ENCODE results near the gene NTSR1.

Gene NTSR1

DNA sequence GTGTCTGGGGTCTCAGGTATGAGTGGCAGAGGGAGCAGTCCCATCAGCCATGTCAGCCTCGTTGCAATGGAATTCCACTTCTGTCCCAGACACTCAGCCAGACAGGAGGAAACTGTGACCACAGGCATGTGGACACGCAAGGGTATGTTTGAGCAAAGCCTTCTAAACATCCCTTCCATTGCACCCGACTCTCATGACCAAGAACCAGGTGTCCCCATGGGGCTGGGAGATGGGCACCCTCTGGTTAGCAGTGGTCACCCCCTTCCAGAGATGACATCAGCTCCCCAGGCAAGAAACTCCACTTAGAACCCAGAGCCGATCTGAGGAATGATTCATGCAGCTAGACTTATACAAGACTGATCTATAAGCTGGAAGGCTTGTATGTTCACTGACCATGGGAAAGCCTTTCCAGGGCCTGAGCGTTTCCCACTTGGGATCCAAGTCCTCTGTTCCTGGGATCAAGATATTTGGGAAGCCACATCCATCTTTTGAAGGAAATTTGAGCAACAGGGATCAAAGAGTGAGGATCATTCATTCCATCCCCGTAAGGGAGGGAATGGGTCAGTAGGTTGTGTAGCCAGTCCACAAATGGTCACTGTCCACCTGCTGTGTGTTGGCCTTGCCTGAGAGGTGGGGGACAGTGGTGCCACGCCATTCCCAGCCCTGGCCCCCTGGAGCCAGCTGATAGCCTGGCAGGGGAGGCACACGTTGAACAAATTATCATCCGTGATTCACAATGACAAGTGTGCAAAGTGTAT lies 83.7 kb downstream of the NTSR1 start:
- no peak for DNase-seq

DNA sequence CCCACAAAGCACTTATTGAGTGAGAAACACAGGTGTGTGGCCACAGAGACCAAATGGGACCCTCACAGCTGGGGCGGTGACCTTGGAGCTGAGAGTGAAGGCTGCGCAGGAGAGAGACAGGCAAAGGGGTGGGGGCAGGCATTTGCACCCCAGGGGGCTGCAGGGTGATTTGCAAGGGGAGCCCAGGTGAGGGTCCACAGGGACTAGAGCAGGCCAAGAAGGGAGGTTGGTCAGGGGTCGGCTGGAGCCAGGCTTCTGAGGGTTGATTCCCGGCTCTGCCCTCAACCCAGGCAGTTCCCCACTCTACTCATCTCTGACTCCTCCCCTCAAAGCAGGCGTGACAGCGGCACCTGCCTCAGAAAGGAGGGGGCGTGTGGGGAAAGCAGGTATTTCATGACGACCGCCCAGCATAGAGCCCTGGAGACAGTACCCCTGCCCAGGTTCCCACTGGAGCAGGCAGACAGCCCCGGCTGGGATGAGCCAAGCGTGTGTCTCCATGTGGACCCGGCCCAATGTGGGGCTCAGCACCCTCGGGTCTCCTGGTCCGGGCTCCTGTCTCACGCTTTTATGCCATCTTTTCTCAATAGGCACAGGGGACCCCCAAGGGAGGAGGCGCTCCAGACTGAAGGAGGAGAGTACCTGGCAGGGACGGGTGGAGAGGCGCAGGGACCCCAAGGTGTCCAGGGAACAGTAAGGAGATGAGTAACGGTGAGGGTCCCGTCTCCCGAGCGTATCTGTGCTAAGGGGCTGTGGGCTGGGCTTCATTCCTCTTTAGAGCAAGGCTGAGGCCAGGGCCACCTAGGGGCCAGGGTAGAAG lies 84.5 kb downstream of the NTSR1 start:
- no peak for DNase-seq

- DNase-seq = no peak
These were observed 85.0 kb downstream of the NTSR1 start for GRCh38 chr20:62793757-62794006.

DNA sequence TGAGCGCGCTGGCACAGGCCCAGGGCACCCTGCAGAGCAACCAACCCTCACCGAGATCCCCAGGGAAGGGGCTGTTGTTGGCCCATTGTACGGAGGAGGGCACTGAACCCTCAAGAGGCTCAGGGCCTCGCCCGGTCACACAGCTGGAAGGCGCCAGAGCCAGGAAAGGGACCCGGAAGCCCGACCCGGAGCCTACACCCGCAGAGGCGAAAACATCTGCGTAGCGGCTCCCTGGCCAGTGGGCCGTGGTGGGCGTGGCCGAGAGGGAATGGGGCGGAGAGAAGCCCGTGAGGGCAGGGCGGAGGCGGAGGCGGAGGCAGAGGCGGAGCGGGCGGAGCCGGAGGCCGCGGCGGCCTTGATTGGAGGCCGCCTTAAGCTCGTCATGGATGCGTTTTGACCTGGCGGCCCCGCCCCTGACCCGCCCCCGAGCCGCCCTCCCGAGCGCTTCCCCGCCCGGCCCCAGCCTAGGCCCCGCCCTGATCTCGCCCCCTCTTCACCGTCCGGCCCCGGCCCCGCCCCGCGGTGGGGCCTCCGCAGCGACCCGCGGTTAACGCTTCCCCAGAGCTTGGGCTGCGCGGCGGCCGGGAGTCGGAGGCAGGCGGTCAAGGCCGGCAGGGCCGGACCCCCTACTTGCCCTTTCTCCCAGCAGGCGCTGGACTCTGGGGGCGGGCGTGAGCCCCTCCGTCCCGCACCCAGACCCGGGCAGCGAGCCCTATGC lies 85.5 kb downstream of the NTSR1 start:
- peak; percentile 96 for DNase-seq

DNA sequence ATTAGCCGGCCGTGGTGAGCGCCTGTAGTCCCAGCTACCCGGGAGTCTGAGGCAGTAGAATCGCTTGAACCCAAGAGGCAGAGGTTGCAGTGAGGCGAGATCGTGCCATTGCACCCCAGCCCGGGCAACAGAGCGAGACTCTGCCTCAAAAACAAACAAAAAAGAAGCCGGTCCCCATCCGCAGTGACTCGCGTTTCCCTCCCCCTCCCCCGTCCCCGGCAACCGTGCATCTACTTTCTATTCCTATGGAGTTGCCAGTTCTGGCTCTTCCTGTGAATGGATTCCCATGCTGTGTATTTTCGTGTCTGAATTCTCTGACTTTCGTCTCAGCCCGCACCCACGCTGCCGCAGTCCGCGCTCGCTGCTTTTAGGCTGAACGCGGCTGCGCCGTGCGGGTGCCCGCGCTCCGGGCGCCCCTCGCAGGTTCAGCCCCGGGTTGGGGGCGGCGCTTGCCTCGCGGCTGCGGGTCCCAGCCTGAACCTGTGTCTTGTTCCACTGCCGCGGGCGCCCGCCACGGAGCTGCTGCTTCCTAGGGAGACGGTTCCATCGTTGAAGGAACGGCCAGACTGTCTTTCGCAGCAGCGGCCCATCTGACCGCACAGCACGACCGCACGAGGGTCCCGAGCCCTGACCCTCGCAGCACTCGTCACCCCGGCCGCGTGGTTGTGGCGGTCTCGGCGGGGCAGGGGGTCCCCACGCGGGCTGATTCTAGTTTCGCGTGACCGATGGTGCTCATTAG lies 86.6 kb downstream of the NTSR1 start:
- DNase-seq = peak; percentile 25

- DNase-seq = no peak
These were observed 88.3 kb downstream of the NTSR1 start for GRCh38 chr20:62796699-62797491.

- no peak for DNase-seq
These were observed 89.3 kb downstream of the NTSR1 start for GRCh38 chr20:62797671-62798532.

DNA sequence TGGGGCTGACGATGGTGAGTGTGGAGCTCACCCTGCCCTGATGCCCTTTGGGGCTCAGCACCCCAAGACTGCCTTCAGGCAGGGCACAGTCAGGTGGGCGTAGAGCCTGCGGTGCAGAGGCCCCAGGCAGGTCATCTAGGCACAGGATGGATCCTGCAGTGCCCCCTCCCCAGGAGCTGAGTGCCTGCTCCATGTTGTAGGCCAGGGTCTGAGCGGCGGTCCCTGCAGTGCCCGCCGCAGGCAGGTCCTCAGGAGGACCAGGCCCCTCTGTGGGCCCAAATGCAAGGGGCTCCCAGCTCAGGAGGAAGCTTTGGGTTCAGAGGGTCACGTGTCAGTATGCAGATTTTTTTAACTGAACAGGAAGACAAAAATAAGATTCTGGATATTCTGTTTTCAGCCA lies 90.4 kb downstream of the NTSR1 start:
- no peak for DNase-seq

DNA sequence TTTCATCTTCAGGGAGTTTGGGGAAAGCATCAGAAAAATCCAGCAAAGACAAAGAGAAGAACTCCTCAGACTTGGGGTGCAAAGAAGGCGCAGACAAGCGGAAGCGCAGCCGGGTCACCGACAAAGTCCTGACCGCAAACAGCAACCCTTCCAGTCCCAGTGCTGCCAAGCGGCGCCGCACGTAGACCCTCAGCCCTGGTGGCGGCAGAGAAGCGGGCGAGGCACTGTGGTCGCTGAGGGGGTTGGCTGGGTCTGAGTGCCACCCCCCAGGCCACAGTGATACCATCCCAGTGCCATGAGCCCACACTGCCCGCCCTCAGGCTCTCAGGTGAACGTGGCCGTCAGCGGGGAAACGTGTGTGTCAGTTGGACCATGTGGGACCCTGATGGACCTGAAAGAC lies 90.8 kb downstream of the NTSR1 start:
- no peak for DNase-seq

DNA sequence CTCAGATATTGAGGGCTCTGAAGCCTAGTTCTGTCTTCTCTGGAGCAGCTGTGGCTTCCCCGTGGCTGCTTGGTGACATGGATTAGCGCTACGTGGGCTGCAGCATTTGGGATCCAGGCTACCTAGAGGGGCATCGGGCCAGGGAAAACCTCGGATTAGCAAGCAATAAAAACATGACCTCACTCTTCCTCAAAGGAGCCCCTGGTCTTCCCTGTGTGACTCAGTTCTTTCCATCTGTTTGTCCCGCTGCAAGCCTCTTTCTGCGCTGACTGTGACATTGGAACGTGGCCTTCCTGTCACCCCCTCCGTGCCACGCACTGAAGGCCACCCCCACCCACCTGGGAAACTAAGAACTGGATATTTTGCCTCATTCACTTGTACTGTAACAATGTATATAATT lies 91.2 kb downstream of the NTSR1 start:
- no peak for DNase-seq

- DNase-seq = no peak
These were observed 92.0 kb downstream of the NTSR1 start for GRCh38 chr20:62800314-62801259.

DNA sequence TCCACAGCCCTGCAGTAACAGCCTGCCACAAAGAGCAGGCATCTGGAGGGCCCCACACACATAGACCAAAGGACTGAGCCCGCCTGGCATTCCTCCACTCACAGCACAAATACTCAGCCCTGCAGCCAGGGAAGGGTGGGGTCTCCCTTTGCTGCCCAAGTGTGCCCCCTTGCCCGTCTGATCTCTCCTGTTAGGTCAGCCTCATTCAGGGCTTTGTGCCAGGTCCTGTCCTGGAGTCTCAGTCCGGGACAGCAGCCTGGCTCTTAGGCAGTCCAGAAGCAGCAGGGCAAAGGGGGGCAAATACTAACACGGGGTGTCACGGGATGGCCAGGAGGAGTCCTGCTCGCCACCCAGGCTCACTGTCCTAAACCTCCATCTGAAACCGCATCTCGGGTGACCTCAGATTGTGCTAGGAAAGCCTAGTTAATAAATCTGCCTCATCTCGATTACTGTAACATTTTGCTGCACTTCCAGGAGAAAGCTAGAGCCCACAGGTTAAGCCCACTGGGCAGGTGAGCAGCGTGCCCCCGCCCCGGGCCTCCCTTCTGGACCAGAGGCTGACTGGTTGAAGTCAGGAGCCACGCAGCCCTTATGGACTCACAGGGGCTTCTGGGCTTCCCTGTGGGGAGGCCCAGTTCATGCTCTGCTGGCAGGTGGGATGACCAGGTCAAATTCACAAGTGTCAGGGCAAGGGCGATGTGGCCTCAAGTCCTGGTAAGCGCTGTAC lies 92.8 kb downstream of the NTSR1 start:
- no peak for DNase-seq

- DNase-seq = no peak
These were observed 93.5 kb downstream of the NTSR1 start for GRCh38 chr20:62802026-62802712.

- peak; percentile 55 for DNase-seq
These were observed 95.5 kb downstream of the NTSR1 start for GRCh38 chr20:62804021-62804626.

- peak; percentile 63 for DNase-seq
These were observed 96.1 kb downstream of the NTSR1 start, which contains the start of gene OGFR for GRCh38 chr20:62804627-62805154. TSS of gene OGFR (plus strand) at chr20:62804835. CDS start at chr20:62804860, 25 bp downstream.

- no peak for DNase-seq
These were observed 96.6 kb downstream of the NTSR1 start for GRCh38 chr20:62805155-62805710.

GRCh38 chr20:62805711-62806382 lies 97.2 kb downstream of the NTSR1 start:
- no peak for DNase-seq

Data from midbrain (tissue), 1 donor.